Left ventricle myocardium inferior (tissue), 1 donor: ENCODE results near the gene VWA7. TPM values are rescaled to one million over a fixed set of nuclear protein-coding genes. Genes with fewer than 3 reads are reported as not detected.

Experiments used
- DNase-seq: peaks from one replicate; pipeline ENCODE4 v3.0.0-alpha.2; 2020
- H3K27ac ChIP-seq: fragments of 200-600 bp; replicated peaks from 2 replicates; pipeline ENCODE4 v1.8.0; 2021
- H3K27me3 ChIP-seq: fragments of 200-600 bp; 2 replicates; pipeline ENCODE4 v1.8.0; 2021; ENCODE audit warnings: low read depth
- H3K36me3 ChIP-seq: fragments of 200-600 bp; 2 replicates; pipeline ENCODE4 v1.8.0; 2021
- H3K4me1 ChIP-seq: fragments of 200-600 bp; 2 replicates; pipeline ENCODE4 v1.8.0; 2021
- H3K4me3 ChIP-seq: fragments of 200-600 bp; 2 replicates; pipeline ENCODE4 v1.8.0; 2021; ENCODE audit warnings: mild to moderate bottlenecking, moderate library complexity
- H3K9me3 ChIP-seq: fragments of 200-600 bp; replicated peaks from 2 replicates; pipeline ENCODE4 v1.8.0; 2021
- CTCF ChIP-seq: fragments of 200-600 bp; IDR thresholded peaks from 2 replicates; pipeline ENCODE4 v1.8.0; 2021; ENCODE audit warnings: antibody characterized with exemption, mild to moderate bottlenecking, borderline replicate concordance
- intact Hi-C: fragments of 100-400 bp; cut with micrococcal nuclease; formaldehyde crosslinking; loops from one replicate; pipeline ENCODE4 v1.11.0; 2022
- total RNA-seq: library from RNA; stranded (reverse); fragmentation: NEBNext Ultra II Directional; extraction: Animal tissue kit (Norgen Biotek cat#: 25700); gene quantifications from one replicate; pipeline ENCODE4 v1.2.1, GENCODE V29; 2021
- donor health status: DM: no; HTN: yes; CAD: no; lungs with severe emphysema.

VWA7 gene
- total RNA-seq, 1 donor from 2014 or later, result 14.7 TPM

DNA sequence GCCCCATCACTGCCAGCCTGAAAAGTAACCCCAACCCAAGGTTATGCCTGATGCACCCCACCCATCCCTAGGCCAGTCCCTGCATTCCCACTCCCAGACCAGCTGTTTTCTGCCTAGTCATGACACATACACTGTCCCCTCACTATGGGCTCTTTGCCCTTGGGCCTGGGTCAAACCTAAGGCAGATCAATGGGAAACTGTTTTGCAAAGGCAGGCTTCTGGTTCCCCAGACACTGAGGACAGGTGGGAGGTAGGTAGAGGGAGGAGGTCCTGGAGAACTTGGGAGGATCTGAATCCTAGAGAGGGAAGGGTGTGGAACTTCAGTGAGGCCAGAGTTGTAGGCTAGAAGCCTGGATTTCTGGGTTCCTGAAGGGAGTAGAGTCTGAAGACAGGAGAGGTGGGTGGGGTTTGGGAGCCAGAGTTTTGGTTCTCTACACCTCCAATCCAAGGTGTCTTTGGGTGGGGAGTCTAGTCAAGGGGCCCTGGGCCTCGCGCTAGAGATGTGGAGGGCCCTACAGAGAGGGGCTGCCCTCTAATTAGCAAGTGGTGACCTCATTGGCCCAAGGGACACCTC is 42.8 kb downstream of the VWA7 start:
- Histone ChIP-seq H3K9me3 (no peaks in the 10 kb centered on the region), H3K27me3 (no peaks in the 10 kb centered on the region), H3K27ac (peak overlapping the region; percentile 96), H3K36me3 (peaks cover 36% of the 10 kb centered on the region), H3K4me1 (peaks cover 96% of the 10 kb centered on the region), H3K4me3 (peak overlapping the region; percentile 83)
- intact Hi-C loops, result no loop called here
- no peak for TF ChIP-seq CTCF
- DNase-seq, result no peak

- H3K36me3 ChIP-seq, result peaks cover 36% of the 10 kb centered on the region
- intact Hi-C loops, result no loop called here
- H3K27ac ChIP-seq, result peak overlapping the region; percentile 96
- H3K4me1 ChIP-seq, result peaks cover 96% of the 10 kb centered on the region
- no peak for TF ChIP-seq CTCF
- no peaks in the 10 kb centered on the region for H3K9me3 ChIP-seq
- DNase-seq, result no peak
- H3K4me3 ChIP-seq, result peak overlapping the region; percentile 83
- no peaks in the 10 kb centered on the region for H3K27me3 ChIP-seq
These were observed 43.4 kb downstream of the VWA7 start for GRCh38 chr6:31733734-31734133.

DNA sequence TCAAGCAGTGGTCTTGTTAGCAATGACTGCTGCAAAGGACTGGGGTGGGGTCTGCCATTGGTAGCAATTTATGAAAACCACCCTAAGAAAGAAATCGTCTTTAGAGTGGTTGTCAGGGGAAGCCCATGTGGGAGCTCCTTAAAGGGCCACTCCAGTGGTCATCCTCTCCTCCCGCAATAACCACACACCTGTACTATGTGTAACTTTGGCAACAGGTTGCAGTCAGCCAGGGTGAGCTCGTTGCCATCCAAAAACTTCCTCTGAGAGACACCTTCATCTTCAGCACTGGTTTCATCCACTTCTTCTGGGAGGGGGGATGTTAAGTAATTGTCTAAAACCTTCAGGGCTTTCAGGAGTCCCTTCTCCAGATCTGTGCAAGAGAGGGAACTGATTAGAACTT is 45.1 kb downstream of the VWA7 start:
- Histone ChIP-seq H3K4me3 (no peak overlapping the region), H3K27ac (peak overlapping the region; percentile 32), H3K9me3 (no peaks in the 10 kb centered on the region), H3K4me1 (peaks cover 91% of the 10 kb centered on the region), H3K36me3 (peaks cover 49% of the 10 kb centered on the region), H3K27me3 (no peaks in the 10 kb centered on the region)
- no peak for DNase-seq
- intact Hi-C loops, result no loop called here
- TF ChIP-seq CTCF, result no peak

DNA sequence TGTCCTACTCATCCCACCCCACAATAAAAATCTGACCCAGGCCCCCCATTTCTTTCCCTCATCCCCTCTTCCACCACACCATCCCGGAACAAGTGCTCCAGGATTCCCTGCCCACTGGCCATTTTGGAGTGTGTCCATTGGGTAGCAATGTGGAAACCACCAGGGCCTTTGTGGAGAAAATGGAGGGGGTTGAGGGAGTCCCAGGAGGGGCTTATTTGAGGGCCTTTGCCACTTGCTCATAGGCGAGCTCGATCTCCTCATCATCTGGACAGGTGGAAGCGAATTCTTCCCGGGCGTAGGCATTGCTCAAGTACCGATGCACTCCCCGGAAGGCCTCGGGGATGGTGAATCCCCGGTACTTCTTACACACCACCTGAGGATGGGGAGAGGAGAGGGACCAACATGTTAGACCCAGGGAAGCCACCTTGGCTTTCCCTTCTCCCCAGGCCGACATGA is 46.5 kb downstream of the VWA7 start:
- intact Hi-C loops, result no loop called here
- Histone ChIP-seq H3K9me3 (no peaks in the 10 kb centered on the region), H3K4me1 (peaks cover 78% of the 10 kb centered on the region), H3K4me3 (peak overlapping the region; percentile 93), H3K36me3 (peaks cover 62% of the 10 kb centered on the region), H3K27me3 (no peaks in the 10 kb centered on the region), H3K27ac (peak overlapping the region; percentile 98)
- DNase-seq, result no peak
- no peak for TF ChIP-seq CTCF

GRCh38 chr6:31729979-31730630 is 47.0 kb downstream of the VWA7 start:
- Histone ChIP-seq H3K36me3 (peaks cover 63% of the 10 kb centered on the region), H3K4me1 (peaks cover 75% of the 10 kb centered on the region), H3K4me3 (peak overlapping the region; percentile 93), H3K27me3 (no peaks in the 10 kb centered on the region), H3K9me3 (no peaks in the 10 kb centered on the region), H3K27ac (peak overlapping the region; percentile 98)
- peak; percentile 92 for DNase-seq
- intact Hi-C loops, result no loop called here
- TF ChIP-seq CTCF, result no peak
